Fibroblast of the aortic adventitia (primary cell): ENCODE data around the gene SLC9A9. TPM values are rescaled to one million over a fixed set of nuclear protein-coding genes. Genes with fewer than 3 reads are reported as not detected.
A peak's percentile ranks its signal among the peaks of the same experiment; 100 is the strongest.

Source experiments
- DNase-seq: peaks from one replicate; pipeline ENCODE4 v3.0.0-alpha.2; 2010; ENCODE audit warnings: low read depth
- H3K4me3 ChIP-seq: 2 replicates; pipeline ENCODE4 v1.5.1; 2011; ENCODE audit warnings: low read depth, mild to moderate bottlenecking, control low read depth, low read length, moderate library complexity
- total RNA-seq: library from RNA; depleted of rRNA; stranded (reverse); fragments of >200 nt; gene quantifications from 2 replicates; pipeline ENCODE4 v1.2.3, GENCODE V29; 2012; ENCODE audit warnings: low replicate concordance
- TF ChIP-seq, protein P1 (sequence below): IDR thresholded peaks from 2 replicates; pipeline ENCODE4 v1.5.1; 2011; ENCODE audit warnings: mild to moderate bottlenecking, low read length, control low read depth, inconsistent platforms; ENCODE audit not compliant: insufficient read depth

Gene SLC9A9
- total RNA-seq, 1 donor: 23.8 TPM

DNA sequence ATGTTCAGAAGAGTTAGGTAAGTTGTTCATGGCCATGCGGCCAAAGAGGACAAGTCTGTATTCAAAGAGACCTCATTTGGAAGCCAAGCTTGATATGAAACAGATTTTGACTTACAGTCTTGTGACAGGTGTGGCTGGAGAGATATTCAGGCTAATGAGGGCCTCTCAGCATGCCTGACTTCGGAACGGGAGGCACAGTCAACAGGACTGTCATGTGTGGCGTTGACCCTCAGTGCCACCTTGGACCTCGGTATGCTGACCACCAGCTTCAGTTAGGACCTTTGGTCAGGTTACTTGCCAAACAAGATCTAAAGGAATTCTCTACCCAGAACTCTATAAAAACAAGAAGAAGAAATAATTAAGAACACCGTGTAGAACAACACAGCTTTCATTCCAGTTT, 604.6 kb downstream of the SLC9A9 start:
- TF ChIP-seq, protein P1, sequence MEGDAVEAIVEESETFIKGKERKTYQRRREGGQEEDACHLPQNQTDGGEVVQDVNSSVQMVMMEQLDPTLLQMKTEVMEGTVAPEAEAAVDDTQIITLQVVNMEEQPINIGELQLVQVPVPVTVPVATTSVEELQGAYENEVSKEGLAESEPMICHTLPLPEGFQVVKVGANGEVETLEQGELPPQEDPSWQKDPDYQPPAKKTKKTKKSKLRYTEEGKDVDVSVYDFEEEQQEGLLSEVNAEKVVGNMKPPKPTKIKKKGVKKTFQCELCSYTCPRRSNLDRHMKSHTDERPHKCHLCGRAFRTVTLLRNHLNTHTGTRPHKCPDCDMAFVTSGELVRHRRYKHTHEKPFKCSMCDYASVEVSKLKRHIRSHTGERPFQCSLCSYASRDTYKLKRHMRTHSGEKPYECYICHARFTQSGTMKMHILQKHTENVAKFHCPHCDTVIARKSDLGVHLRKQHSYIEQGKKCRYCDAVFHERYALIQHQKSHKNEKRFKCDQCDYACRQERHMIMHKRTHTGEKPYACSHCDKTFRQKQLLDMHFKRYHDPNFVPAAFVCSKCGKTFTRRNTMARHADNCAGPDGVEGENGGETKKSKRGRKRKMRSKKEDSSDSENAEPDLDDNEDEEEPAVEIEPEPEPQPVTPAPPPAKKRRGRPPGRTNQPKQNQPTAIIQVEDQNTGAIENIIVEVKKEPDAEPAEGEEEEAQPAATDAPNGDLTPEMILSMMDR: no peak
- H3K4me3 ChIP-seq: no peak overlapping the region
- DNase-seq: no peak

DNA sequence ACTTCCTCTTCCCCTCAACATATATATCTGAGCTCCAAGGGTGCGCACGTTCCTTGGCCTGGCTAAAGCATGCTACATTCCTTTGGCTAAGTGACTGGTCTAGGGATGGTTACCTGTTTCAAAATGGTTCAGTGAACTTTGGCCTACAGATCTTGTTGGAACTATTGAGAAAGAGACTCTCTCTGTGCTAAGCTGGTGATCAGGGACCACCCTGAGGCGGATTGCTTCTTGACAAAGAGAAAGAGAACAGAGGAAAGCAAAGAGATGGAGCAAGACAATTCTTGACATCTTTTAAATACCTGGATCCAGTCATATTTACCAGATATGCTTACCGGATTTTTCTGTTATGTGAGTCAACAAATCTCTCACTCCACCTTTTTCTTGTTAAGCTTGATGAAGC, 605.6 kb downstream of the SLC9A9 start:
- H3K4me3 ChIP-seq: no peak overlapping the region
- TF ChIP-seq, protein P1: no peak
- no peak for DNase-seq

DNA sequence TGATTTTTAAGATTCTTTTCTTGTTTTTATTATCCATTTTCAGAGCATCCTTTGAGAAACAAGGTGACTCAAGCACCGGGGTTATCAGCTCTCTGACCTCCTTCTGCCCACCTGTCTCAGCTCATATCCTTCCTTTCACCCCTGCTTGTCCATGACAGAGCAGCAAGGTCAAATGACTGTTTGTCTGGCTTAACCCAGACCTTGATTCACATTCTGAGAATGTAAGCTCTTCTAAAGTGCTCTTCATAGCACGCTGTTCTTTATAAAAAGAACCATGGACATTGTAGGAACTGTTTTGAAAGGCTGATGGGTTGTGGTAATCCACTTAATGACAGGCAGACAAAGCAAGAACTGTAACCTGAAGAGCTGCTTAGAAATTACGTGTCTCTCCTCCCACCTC, 606.2 kb downstream of the SLC9A9 start:
- H3K4me3 ChIP-seq: no peak overlapping the region
- peak; percentile 10 for DNase-seq
- TF ChIP-seq, protein P1: no peak

DNA sequence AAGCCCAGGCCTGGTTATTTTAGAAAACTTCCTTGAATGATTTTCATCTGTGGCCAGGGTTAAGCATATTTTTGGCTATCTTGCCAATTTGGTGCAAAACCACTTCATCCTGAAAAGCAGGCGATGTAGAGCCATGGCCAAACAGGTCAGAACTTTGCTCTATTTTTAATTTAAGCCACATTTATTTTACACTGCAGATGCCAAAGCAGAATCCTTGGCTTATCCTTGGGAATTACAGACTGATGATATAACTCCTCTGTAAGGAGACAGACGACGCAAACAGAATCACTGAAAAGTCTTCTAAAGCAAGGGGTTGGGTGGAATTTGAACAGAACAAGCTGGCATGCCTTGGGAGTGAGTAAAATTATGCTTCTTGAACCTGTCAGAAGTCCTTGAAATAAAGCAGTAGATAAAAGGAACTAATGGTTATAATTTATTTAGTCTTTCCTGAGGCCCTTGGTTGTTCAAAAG, 606.8 kb downstream of the SLC9A9 start:
- no peak overlapping the region for H3K4me3 ChIP-seq
- TF ChIP-seq, protein P1: no peak
- peak; percentile 94 for DNase-seq

DNA sequence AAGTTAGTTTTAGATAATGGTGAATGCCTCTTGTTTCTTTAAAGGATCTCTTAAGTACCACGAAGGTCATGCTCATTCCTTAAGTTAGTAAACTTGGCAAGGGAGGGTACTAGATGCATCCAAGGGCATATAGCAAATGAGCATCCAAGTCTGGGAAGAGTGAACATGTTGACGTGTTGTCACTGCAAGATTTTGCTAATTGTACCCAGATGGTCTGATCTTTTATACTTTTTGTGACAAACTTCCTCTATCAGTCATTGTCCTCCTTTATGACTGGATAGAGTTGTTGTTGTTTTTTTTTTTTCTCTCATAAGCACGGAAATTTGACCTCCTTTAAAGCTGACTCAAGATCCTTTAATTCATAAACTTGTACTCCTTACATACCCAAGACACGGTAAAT, 607.4 kb downstream of the SLC9A9 start:
- TF ChIP-seq, protein P1: no peak
- H3K4me3 ChIP-seq: no peak overlapping the region
- DNase-seq: peak; percentile 10

DNA sequence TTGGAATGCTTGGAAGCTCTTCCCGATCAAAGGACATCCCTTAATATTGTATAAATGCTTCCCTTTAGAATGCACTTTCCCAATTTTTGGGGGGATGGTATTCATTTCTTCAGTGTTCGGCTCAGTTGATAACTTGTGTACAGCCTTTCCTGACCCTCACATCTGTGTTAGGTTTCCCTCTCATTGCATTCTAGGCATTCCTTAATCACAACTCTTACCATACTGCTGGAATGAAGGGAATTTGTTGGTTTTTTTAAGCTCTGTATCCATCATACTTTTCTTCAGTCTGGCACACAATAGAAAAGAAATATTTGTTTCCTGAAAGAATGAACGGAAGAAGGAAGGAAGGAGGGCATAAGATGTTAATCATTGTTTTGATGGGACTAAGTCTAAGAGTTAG, 609.2 kb downstream of the SLC9A9 start:
- TF ChIP-seq, protein P1: no peak
- no peak overlapping the region for H3K4me3 ChIP-seq
- peak; percentile 47 for DNase-seq

DNA sequence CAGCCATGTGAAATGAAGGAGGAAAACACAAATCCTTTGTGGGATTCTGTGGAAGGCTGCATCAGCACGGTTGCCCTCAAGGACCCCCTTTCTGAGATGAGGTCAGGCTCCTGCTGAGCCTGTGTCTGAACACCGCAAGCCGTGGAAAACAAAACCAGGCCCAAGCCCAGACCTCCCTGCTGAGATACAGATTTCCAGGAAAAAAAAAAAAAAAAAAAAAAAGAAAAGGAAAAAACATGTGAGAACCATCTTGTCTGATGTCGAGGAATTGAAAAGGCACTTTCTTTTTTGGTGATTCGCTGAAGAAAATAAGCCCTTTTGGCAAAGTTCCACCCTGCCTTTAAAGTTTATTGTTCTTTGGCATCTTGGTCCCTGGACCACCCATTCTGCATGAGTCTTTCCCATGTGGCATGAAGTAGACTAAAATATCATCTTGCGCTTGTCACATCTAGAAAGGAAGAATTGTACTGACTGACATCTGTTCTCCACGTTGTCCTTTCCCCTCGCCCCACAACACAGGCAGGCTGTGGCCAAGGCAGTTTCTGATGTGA, 611.1 kb downstream of the SLC9A9 start:
- TF ChIP-seq, protein P1: no peak
- H3K4me3 ChIP-seq: no peak overlapping the region
- DNase-seq: peak; percentile 10
